GM21717 (cell line): ENCODE measurements around the gene OR13C5.

Source experiments
- ATAC-seq: cut with Tn5 transposase; IDR thresholded peaks from one replicate; pipeline ENCODE4 v1.9.1; 2021; ENCODE audit warnings: mild to moderate bottlenecking, moderate library complexity; ENCODE audit not compliant: unreplicated experiment

Gene OR13C5

DNA sequence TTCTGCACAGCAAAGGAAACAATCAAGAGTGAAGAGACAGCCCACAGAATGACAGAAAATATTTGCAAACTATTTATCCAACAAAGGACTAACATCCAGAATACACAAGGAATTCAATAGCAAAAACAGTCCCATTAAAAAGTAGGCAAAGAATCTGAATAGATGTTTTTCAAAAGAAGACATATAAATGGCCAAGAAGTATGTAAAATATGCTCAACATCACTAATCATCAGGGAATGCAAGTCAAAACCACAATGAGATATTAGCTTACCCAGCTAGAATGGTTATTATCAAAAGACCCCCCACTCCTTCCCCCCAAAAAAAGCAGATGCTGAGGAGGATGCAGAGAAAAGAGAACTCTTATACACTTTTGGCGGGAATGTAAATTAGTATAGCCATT is 43.7 kb downstream of the OR13C5 start:
- no peak for ATAC-seq

DNA sequence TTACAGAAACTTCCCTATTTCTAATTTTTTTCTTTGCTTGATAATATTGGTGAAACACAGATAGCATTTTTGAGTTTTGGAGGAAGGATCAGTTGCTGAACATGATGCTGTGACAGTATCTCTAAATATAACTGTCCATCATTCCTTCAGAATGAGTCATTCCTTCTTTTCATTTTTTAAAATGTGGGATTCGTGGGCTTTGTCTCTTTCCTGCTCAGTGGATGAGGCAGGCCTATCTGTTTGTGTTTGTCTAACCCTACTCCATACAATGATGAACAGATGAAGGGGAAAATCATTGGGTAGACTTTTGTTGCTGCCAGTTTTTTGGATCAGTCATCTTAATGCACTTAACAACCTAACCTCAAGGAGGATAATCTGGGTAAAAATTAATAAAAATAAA is 46.0 kb downstream of the OR13C5 start:
- no peak for ATAC-seq
